Activated B cell treated with CpG ODN at 0.5 μM for 24 hours (primary cell): ENCODE data around the gene NEK6. TPM values are rescaled to one million over a fixed set of nuclear protein-coding genes. Genes with fewer than 3 reads are reported as not detected.

Experiments
- ATAC-seq: fragments of 200-7000 bp; cut with Tn5 transposase; one replicate; pipeline ENCODE4 v1.10.0; 2021; ENCODE audit warnings: low read depth, mild to moderate bottlenecking, moderate library complexity
- CTCF ChIA-PET: fragments of 350-600 bp; sonication (Branson Sonifier 250); formaldehyde crosslinking; loops from one replicate; lab custom pipeline; 2021; ENCODE audit warnings: antibody characterized with exemption; lab: Charles Lee
- POLR2A ChIA-PET: fragments of 350-600 bp; sonication (Branson Sonifier 250); formaldehyde crosslinking; loops from one replicate; lab custom pipeline; 2021; ENCODE audit warnings: antibody characterized with exemption; lab: Charles Lee
- DNase-seq: peaks from one replicate; pipeline ENCODE4 v3.0.0; 2022
- H3K27ac Mint-ChIP-seq: one replicate; pipeline ENCODE4 v1.8.0; 2020; ENCODE audit warnings: mixed read lengths
- H3K27me3 Mint-ChIP-seq: one replicate; pipeline ENCODE4 v1.8.0; 2021; ENCODE audit warnings: mixed read lengths
- H3K36me3 Mint-ChIP-seq: one replicate; pipeline ENCODE4 v1.8.0; 2021; ENCODE audit warnings: low read depth, mixed read lengths
- H3K4me1 Mint-ChIP-seq: one replicate; pipeline ENCODE4 v1.8.0; 2021; ENCODE audit warnings: mixed read lengths
- H3K4me3 Mint-ChIP-seq: one replicate; pipeline ENCODE4 v1.8.0; 2020; ENCODE audit warnings: mild to moderate bottlenecking, mixed read lengths
- H3K9me3 Mint-ChIP-seq: one replicate; pipeline ENCODE4 v1.8.0; 2020; ENCODE audit warnings: mixed read lengths
- CTCF ChIP-seq: fragments of 200-600 bp; IDR thresholded peaks from one replicate; pipeline ENCODE4 v1.8.0; 2022; ENCODE audit warnings: antibody characterized with exemption, mild to moderate bottlenecking
- intact Hi-C: fragments of 100-400 bp; cut with micrococcal nuclease; formaldehyde crosslinking; loops from one replicate; pipeline ENCODE4 v1.15.1; 2024
- total RNA-seq: library from RNA; stranded (reverse); gene quantifications from 2 replicates; pipeline ENCODE4 v1.2.3, GENCODE V29; 2022

The NEK6 gene
- total RNA-seq, 1 donor from 2014 or later, result 110 TPM

GRCh38 chr9:124283228-124283814 is 25.6 kb downstream of the NEK6 start:
- ATAC-seq, result no peak
- peak overlapping the region; percentile 19 for H3K4me3 Mint-ChIP-seq
- peaks cover 22% of the 10 kb centered on the region for H3K36me3 Mint-ChIP-seq
- no peaks in the 10 kb centered on the region for H3K27me3 Mint-ChIP-seq
- H3K27ac Mint-ChIP-seq, result peak overlapping the region; percentile 79
- H3K9me3 Mint-ChIP-seq, result no peaks in the 10 kb centered on the region
- CTCF ChIA-PET, result no interaction called here
- TF ChIP-seq CTCF, result no peak
- DNase-seq, result no peak
- peaks cover 91% of the 10 kb centered on the region for H3K4me1 Mint-ChIP-seq
- POLR2A ChIA-PET, result interaction anchor here (1.2 kb wide), 1 partner anchor 8 kb away, joined by 3 read pairs; no protein-coding TSS in a partner anchor
- intact Hi-C loops, result no loop called here

- ChIA-PET CTCF (interaction anchor here (0.6 kb wide), 1 partner anchor 193 kb away, joined by 3 read pairs; no protein-coding TSS in a partner anchor), POLR2A (interaction anchor here (0.5 kb wide), 1 partner anchor 38 kb away, joined by 4 read pairs; no protein-coding TSS in a partner anchor)
- intact Hi-C loops, result no loop called here
- no peak for ATAC-seq
- peak overlapping the region; percentile 99 for H3K27ac Mint-ChIP-seq
- DNase-seq, result no peak
- no peaks in the 10 kb centered on the region for H3K27me3 Mint-ChIP-seq
- H3K9me3 Mint-ChIP-seq, result no peaks in the 10 kb centered on the region
- no peak for TF ChIP-seq CTCF
- H3K36me3 Mint-ChIP-seq, result peaks cover 26% of the 10 kb centered on the region
- H3K4me3 Mint-ChIP-seq, result no peak overlapping the region
- H3K4me1 Mint-ChIP-seq, result peaks cover 94% of the 10 kb centered on the region
Observed at GRCh38 chr9:124284237-124284831, 26.6 kb downstream of the NEK6 start.

- intact Hi-C loops, result loop anchor here (5.0 kb wide), 1 partner anchor 37 kb away; no protein-coding TSS in a partner anchor
- no peak for DNase-seq
- H3K27ac Mint-ChIP-seq, result peak overlapping the region; percentile 99
- TF ChIP-seq CTCF, result no peak
- POLR2A ChIA-PET, result interaction anchor here (0.5 kb wide), 1 partner anchor 39 kb away, joined by 4 read pairs; no protein-coding TSS in a partner anchor
- no peak for ATAC-seq
- H3K9me3 Mint-ChIP-seq, result no peaks in the 10 kb centered on the region
- H3K4me1 Mint-ChIP-seq, result peaks cover 95% of the 10 kb centered on the region
- CTCF ChIA-PET, result no interaction called here
- no peak overlapping the region for H3K4me3 Mint-ChIP-seq
- H3K36me3 Mint-ChIP-seq, result peaks cover 23% of the 10 kb centered on the region
- no peaks in the 10 kb centered on the region for H3K27me3 Mint-ChIP-seq
Observed at GRCh38 chr9:124284940-124285441, 27.2 kb downstream of the NEK6 start.

- Mint-ChIP-seq H3K4me1 (peaks cover 95% of the 10 kb centered on the region), H3K36me3 (peaks cover 23% of the 10 kb centered on the region), H3K9me3 (no peaks in the 10 kb centered on the region), H3K27me3 (no peaks in the 10 kb centered on the region), H3K4me3 (peak overlapping the region; percentile 84), H3K27ac (peak overlapping the region; percentile 99)
- CTCF ChIA-PET, result interaction anchor here (1.3 kb wide), 1 partner anchor 159 kb away, joined by 8 read pairs; no protein-coding TSS in a partner anchor
- TF ChIP-seq CTCF, result no peak
- ATAC-seq (no peak), DNase-seq (no peak)
- POLR2A ChIA-PET, result interaction anchor here (0.9 to 1.6 kb wide), 7 partner anchors 17 to 159 kb away, joined by 3 to 17 read pairs (median 4); no protein-coding TSS in a partner anchor
- intact Hi-C loops, result loop anchor here (5.0 kb wide), 1 partner anchor 37 kb away; no protein-coding TSS in a partner anchor
Observed at GRCh38 chr9:124285490-124285889, 27.7 kb downstream of the NEK6 start.

- POLR2A ChIA-PET, result interaction anchor here (0.9 to 1.6 kb wide), 13 partner anchors 10 to 159 kb away, joined by 3 to 17 read pairs (median 5); no protein-coding TSS in a partner anchor
- H3K36me3 Mint-ChIP-seq, result peaks cover 20% of the 10 kb centered on the region
Observed at GRCh38 chr9:124285903-124286291, 28.1 kb downstream of the NEK6 start.

More at GRCh38 chr9:124285903-124286291, 28.1 kb downstream of the NEK6 start:
- Mint-ChIP-seq H3K27me3 (no peaks in the 10 kb centered on the region), H3K9me3 (no peaks in the 10 kb centered on the region), H3K4me3 (peak overlapping the region; percentile 84), H3K27ac (peak overlapping the region; percentile 99), H3K4me1 (peaks cover 95% of the 10 kb centered on the region)
- peak; percentile 25 for ATAC-seq
- no peak for DNase-seq
- CTCF ChIA-PET, result interaction anchor here (1.3 kb wide), 1 partner anchor 159 kb away, joined by 8 read pairs; no protein-coding TSS in a partner anchor
- TF ChIP-seq CTCF, result no peak
- intact Hi-C loops, result loop anchor here (1.0 to 5.0 kb wide), 7 partner anchors 8 to 197 kb away; no protein-coding TSS in a partner anchor
